Activated naive CD8-positive, alpha-beta T cell treated with anti-CD3 and anti-CD28 coated beads for 36 hours (primary cell): ENCODE results near the gene ZFAND3. TPM values are rescaled to one million over a fixed set of nuclear protein-coding genes. Genes with fewer than 3 reads are reported as not detected.

ENCODE experiments used
- DNase-seq: peaks from one replicate; pipeline ENCODE4 v3.0.0; 2021
- H3K27ac Mint-ChIP-seq: one replicate; pipeline ENCODE4 v1.8.0; 2022; ENCODE audit warnings: mild to moderate bottlenecking, moderate library complexity, mixed read lengths
- H3K27me3 Mint-ChIP-seq: one replicate; pipeline ENCODE4 v1.8.0; 2022; ENCODE audit warnings: mild to moderate bottlenecking, mixed read lengths
- H3K36me3 Mint-ChIP-seq: one replicate; pipeline ENCODE4 v1.8.0; 2021; ENCODE audit warnings: mild to moderate bottlenecking, mixed read lengths
- H3K4me1 Mint-ChIP-seq: one replicate; pipeline ENCODE4 v1.8.0; 2021; ENCODE audit warnings: mixed read lengths
- H3K4me3 Mint-ChIP-seq: one replicate; pipeline ENCODE4 v1.8.0; 2022; ENCODE audit warnings: mild to moderate bottlenecking, moderate library complexity, mixed read lengths
- H3K9me3 Mint-ChIP-seq: one replicate; pipeline ENCODE4 v1.8.0; 2022; ENCODE audit warnings: mixed read lengths
- total RNA-seq, 2 experiments: library from RNA; stranded (reverse); gene quantifications; one replicate each; pipeline ENCODE4 v1.2.3, GENCODE V29; 2021

Gene ZFAND3
- total RNA-seq, 2 experiments from 2014 or later: 36.3 to 38.5 TPM

DNA sequence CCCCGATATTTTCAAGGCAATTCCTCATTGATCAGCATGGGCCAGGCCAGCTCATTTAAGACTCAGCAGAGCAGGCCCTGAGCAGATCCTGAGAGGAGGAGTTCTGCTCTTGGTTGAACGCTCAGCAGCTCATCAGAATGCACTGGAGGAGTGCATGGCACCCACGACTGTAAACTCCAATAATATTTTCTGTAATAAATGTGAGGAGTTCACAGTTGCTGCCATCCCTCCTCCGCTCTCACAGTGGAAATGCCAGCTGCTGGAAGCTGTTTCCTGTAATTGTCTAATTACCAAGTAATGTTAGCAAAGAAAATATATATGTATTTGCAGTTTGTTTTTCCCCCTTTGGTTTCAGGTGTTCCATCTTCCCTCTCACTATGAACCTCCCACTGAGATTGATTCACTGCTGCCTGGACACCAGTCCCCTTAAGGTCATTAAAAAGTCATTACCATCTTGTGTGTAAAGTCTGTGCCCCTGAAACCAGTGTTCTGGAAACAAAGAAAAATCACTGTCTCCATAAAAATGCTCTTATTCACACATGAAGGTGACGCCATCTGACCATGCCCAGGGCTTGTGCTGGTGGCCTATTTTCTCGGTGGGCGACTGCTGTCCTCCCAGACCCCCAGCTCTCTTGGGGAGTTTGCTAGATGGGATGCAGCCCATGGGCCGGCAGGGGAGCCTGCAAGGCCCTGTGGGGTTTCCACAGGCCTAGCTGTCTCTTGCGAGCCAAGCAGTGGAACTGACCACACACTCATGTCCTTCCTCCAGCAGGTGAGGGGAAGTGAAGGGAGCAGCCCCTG is 374.2 kb downstream of the ZFAND3 start:
- no peak for DNase-seq
- no peak overlapping the region for H3K4me3 Mint-ChIP-seq
- H3K36me3 Mint-ChIP-seq: no peaks in the 10 kb centered on the region
- no peaks in the 10 kb centered on the region for H3K27me3 Mint-ChIP-seq
- no peak overlapping the region for H3K27ac Mint-ChIP-seq
- no peaks in the 10 kb centered on the region for H3K4me1 Mint-ChIP-seq
- H3K9me3 Mint-ChIP-seq: no peaks in the 10 kb centered on the region

DNA sequence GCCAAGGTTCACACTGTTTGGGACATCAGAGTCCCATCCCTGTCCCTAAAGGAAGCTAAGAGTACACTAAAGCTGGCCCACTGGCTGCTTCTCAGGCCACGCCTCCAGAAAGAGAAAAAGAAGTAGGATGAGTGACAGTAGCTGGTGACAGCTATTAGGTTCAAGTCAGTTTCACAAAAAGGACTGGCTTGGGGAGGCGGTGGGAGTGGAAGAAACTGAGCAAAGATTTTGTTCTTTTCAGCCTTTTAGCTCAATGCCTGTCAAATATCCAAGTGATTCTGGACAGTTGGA is 374.7 kb downstream of the ZFAND3 start:
- Mint-ChIP-seq H3K36me3 (no peaks in the 10 kb centered on the region), H3K4me1 (no peaks in the 10 kb centered on the region), H3K27ac (no peak overlapping the region), H3K27me3 (no peaks in the 10 kb centered on the region), H3K4me3 (no peak overlapping the region), H3K9me3 (no peaks in the 10 kb centered on the region)
- no peak for DNase-seq

- H3K9me3 Mint-ChIP-seq: no peaks in the 10 kb centered on the region
- H3K27me3 Mint-ChIP-seq: no peaks in the 10 kb centered on the region
- no peaks in the 10 kb centered on the region for H3K36me3 Mint-ChIP-seq
- no peak overlapping the region for H3K27ac Mint-ChIP-seq
- H3K4me1 Mint-ChIP-seq: no peaks in the 10 kb centered on the region
- no peak for DNase-seq
- no peak overlapping the region for H3K4me3 Mint-ChIP-seq
Observed at GRCh38 chr6:38194589-38194988, 375.1 kb downstream of the ZFAND3 start.

GRCh38 chr6:38195113-38195635 is 375.6 kb downstream of the ZFAND3 start:
- Mint-ChIP-seq H3K36me3 (no peaks in the 10 kb centered on the region), H3K4me1 (no peaks in the 10 kb centered on the region), H3K27me3 (no peaks in the 10 kb centered on the region), H3K9me3 (no peaks in the 10 kb centered on the region), H3K4me3 (no peak overlapping the region), H3K27ac (no peak overlapping the region)
- DNase-seq: no peak

- H3K27me3 Mint-ChIP-seq: no peaks in the 10 kb centered on the region
- H3K36me3 Mint-ChIP-seq: peaks cover 1% of the 10 kb centered on the region
- DNase-seq: no peak
- H3K4me3 Mint-ChIP-seq: no peak overlapping the region
- H3K9me3 Mint-ChIP-seq: no peaks in the 10 kb centered on the region
- no peak overlapping the region for H3K27ac Mint-ChIP-seq
- H3K4me1 Mint-ChIP-seq: no peaks in the 10 kb centered on the region
Observed at GRCh38 chr6:38198219-38198618, 378.7 kb downstream of the ZFAND3 start.

Other genes with a start within 250 kb of the ZFAND3 start
- 1 to 10 TPM in 1 of 2 experiments, under 1 TPM in 1; 0.89 to 1.2 TPM for gene MDGA1, start 121.8 kb upstream of the ZFAND3 start, total RNA-seq